K562 (cell line): ENCODE data around the gene ZSWIM8. TPM values are rescaled to one million over a fixed set of nuclear protein-coding genes. Genes with fewer than 3 reads are reported as not detected.

ENCODE experiments used
- ATAC-seq: fragments of 200-7000 bp; cut with Tn5 transposase; 3 replicates; pipeline ENCODE4 v1.9.1; 2020; ENCODE audit warnings: moderate library complexity
- BruUV-seq: library from RNA; stranded (reverse); fragments of 400-500 nt; replicated peaks from 2 replicates; lab custom pipeline; 2021; lab: Mats Ljungman, UMichigan
- CTCF ChIA-PET: fragments of 300-600 bp; formaldehyde crosslinking; extraction: SDS; loops from one replicate; lab custom pipeline; 2021; ENCODE audit warnings: low intra/inter-chr PET ratio; lab: Yijun Ruan, JAX
- POLR2A ChIA-PET: fragments of 300-600, 350-650 bp; sonication (Branson Sonifier 250); formaldehyde crosslinking; extraction: SDS; loops from one replicate; lab custom pipeline; 2021; ENCODE audit warnings: antibody characterized with exemption, inconsistent platforms; lab: Yijun Ruan, JAX
- DNase-seq, 4 experiments: peaks; one replicate each; pipeline versions ENCODE4 v3.0.0 to v3.0.0-alpha.2; 2011 to 2018; ENCODE audit warnings: low spot score in 3 of 4, mixed read lengths in 3 of 4; ENCODE audit errors: extremely low read depth in 1 of 4
- FAIRE-seq: peaks from 2 replicates; lab custom pipeline; 2011; peaks lifted over from hg19 to GRCh38; lab: Jason Lieb, UNC
- H2AFZ ChIP-seq: 2 replicates; pipeline ENCODE4 v1.6.0; 2011; ENCODE audit warnings: low read depth, low read length, control low read depth, inconsistent platforms
- H3K27ac ChIP-seq: fragments of 200-600 bp; 3 replicates; pipeline ENCODE4 v1.8.0; 2011; ENCODE audit warnings: low read depth, mild to moderate bottlenecking, control low read depth, inconsistent platforms, low read length, moderate library complexity, mixed read lengths; ENCODE audit errors: extremely low read depth
- H3K27me3 ChIP-seq, 2 experiments: fragments of 300-600 bp in 1 of 2; 2 replicates in 1 of 2; 3 replicates in 1 of 2; pipeline versions ENCODE4 v1.6.0 to v1.8.0; 2011; ENCODE audit warnings: inconsistent platforms in 2 of 2, low read length in 2 of 2, mild to moderate bottlenecking in 1 of 2, mixed read lengths in 1 of 2, moderate library complexity in 1 of 2; ENCODE audit not compliant: control insufficient read depth in 2 of 2, insufficient read depth in 2 of 2
- H3K36me3 ChIP-seq: fragments of 300-600 bp; 3 replicates; pipeline ENCODE4 v1.8.0; 2011; ENCODE audit warnings: mild to moderate bottlenecking, low read length, inconsistent platforms; ENCODE audit not compliant: control insufficient read depth, insufficient read depth
- H3K4me1 ChIP-seq, 2 experiments: fragments of 200-600 bp in 1 of 2; replicated peaks in 1 of 2; 2 replicates in 1 of 2; 3 replicates in 1 of 2; pipeline versions ENCODE4 v1.5.1 to v1.8.0; 2011; ENCODE audit warnings: inconsistent platforms in 2 of 2, low read length in 2 of 2, mild to moderate bottlenecking in 1 of 2, mixed read lengths in 1 of 2, moderate library complexity in 1 of 2; ENCODE audit not compliant: control insufficient read depth in 2 of 2, insufficient read depth in 2 of 2
- H3K4me2 ChIP-seq: 2 replicates; pipeline ENCODE4 v1.6.1; 2011; ENCODE audit warnings: low read length, control low read depth, inconsistent platforms, mixed read lengths; ENCODE audit not compliant: insufficient read depth
- H3K4me3 ChIP-seq: fragments of 200-600 bp; sonication (generic), shearing (Covaris generic); 2 replicates; pipeline ENCODE4 v1.5.1; 2016; ENCODE audit warnings: control low read depth, inconsistent platforms
- H3K79me2 ChIP-seq: fragments of 200-600 bp; 3 replicates; pipeline ENCODE4 v1.8.0; 2011; ENCODE audit warnings: low read length, inconsistent platforms; ENCODE audit not compliant: control insufficient read depth, insufficient read depth
- H3K9ac ChIP-seq, 2 experiments: 2 replicates each; pipeline versions ENCODE4 v1.6.0 to v1.6.1; 2011; ENCODE audit warnings: low read depth in 2 of 2, low read length in 2 of 2, control low read depth in 1 of 2, inconsistent platforms in 1 of 2, mild to moderate bottlenecking in 1 of 2, mixed read lengths in 1 of 2; ENCODE audit not compliant: insufficient read depth in 1 of 2
- H3K9me1 ChIP-seq: one replicate; pipeline ENCODE4 v1.6.0; 2011; ENCODE audit warnings: inconsistent platforms, mild to moderate bottlenecking, low read length, moderate library complexity; ENCODE audit not compliant: control insufficient read depth, insufficient read depth
- H3K9me3 ChIP-seq: replicated peaks from 2 replicates; pipeline ENCODE4 v1.5.1; 2011; ENCODE audit warnings: low read depth, low read length, inconsistent platforms; ENCODE audit not compliant: control insufficient read depth, insufficient read depth
- H4K20me1 ChIP-seq: replicated peaks from 2 replicates; pipeline ENCODE4 v1.6.1; 2011; ENCODE audit warnings: low read length, inconsistent platforms, mixed read lengths; ENCODE audit not compliant: control insufficient read depth, insufficient read depth
- BRCA1 ChIP-seq, 2 experiments: fragments of 450-650 bp in 1 of 2; sonication (generic) in 1 of 2; formaldehyde crosslinking in 1 of 2; IDR thresholded peaks; 2 replicates each; pipeline versions ENCODE4 v1.5.0 to v1.6.1; 2017 to 2020; ENCODE audit warnings: mild to moderate bottlenecking in 1 of 2, missing genetic modification reagents in 1 of 2
- CBX1 ChIP-seq: sonication (generic); IDR thresholded peaks from 2 replicates; pipeline ENCODE4 v1.6.1; 2016; ENCODE audit warnings: antibody characterized with exemption, low read depth, mild to moderate bottlenecking
- CREM ChIP-seq: IDR thresholded peaks from 2 replicates; pipeline ENCODE4 v1.6.1; 2014; ENCODE audit warnings: antibody characterized with exemption, low read depth
- DNMT1 ChIP-seq: fragments of 450-650 bp; IDR thresholded peaks from 2 replicates; pipeline ENCODE4 v1.6.1; 2016; ENCODE audit warnings: antibody characterized with exemption, mild to moderate bottlenecking
- EP300 ChIP-seq: IDR thresholded peaks from 2 replicates; pipeline ENCODE4 v1.6.1; 2012; ENCODE audit warnings: low read length, improper control_type of control experiment
- FOSL1 ChIP-seq: fragments of 200-800 bp; sonication (Bioruptor generic); conservative IDR thresholded peaks from 2 replicates; pipeline ENCODE4 v1.6.1; 2016; ENCODE audit warnings: missing genetic modification characterization, missing compliant biosample characterization
- FOXA1 ChIP-seq: fragments of 450-650 bp; IDR thresholded peaks from 2 replicates; pipeline ENCODE4 v1.6.1; 2016; ENCODE audit warnings: mild to moderate bottlenecking, borderline replicate concordance
- FOXA3 ChIP-seq, 2 experiments: fragments of 450-650 bp in 1 of 2; sonication (generic) in 1 of 2; formaldehyde crosslinking; IDR thresholded peaks in 1 of 2; conservative IDR thresholded peaks in 1 of 2; 2 replicates each; pipeline versions ENCODE4 v1.4.0 to v1.8.0; 2020 to 2022; ENCODE audit warnings: mild to moderate bottlenecking in 2 of 2, missing genetic modification reagents in 1 of 2
- HDAC2 ChIP-seq: fragments of 450-650 bp; IDR thresholded peaks from 2 replicates; pipeline ENCODE4 v1.6.1; 2016; ENCODE audit warnings: mild to moderate bottlenecking
- HDGF ChIP-seq: fragments of 450-650 bp; IDR thresholded peaks from 2 replicates; pipeline ENCODE4 v1.6.1; 2016
- HMG20A ChIP-seq: fragments of 450-650 bp; formaldehyde crosslinking; conservative IDR thresholded peaks from 2 replicates; pipeline ENCODE4 v1.4.0; 2020; ENCODE audit warnings: mild to moderate bottlenecking, mixed read lengths
- MEIS2 ChIP-seq: fragments of 450-650 bp; IDR thresholded peaks from 2 replicates; pipeline ENCODE4 v1.6.1; 2014; ENCODE audit warnings: mild to moderate bottlenecking; ENCODE audit not compliant: partially characterized antibody
- NR1H2 ChIP-seq: sonication (generic); formaldehyde crosslinking; IDR thresholded peaks from 2 replicates; pipeline ENCODE4 v1.4.0; 2020; ENCODE audit warnings: mild to moderate bottlenecking, missing genetic modification reagents
- SIN3A ChIP-seq, 2 experiments: fragments of 150-350 bp in 1 of 2; IDR thresholded peaks; 2 replicates each; pipeline ENCODE4 v1.6.1; 2011 to 2016; ENCODE audit warnings: borderline replicate concordance in 2 of 2, low read depth in 2 of 2, low read length in 2 of 2, mild to moderate bottlenecking in 2 of 2, moderate library complexity in 2 of 2; ENCODE audit not compliant: control insufficient read depth in 1 of 2
- TCF7L2 ChIP-seq: fragments of 150-350 bp; IDR thresholded peaks from 2 replicates; pipeline ENCODE4 v1.6.1; 2016; ENCODE audit warnings: low read depth, mild to moderate bottlenecking, low read length, moderate library complexity
- TEAD1 ChIP-seq, 2 experiments: fragments of 450-650 bp in 1 of 2; sonication (generic) in 1 of 2; formaldehyde crosslinking; IDR thresholded peaks; 2 replicates each; pipeline versions ENCODE4 v1.4.0 to v1.8.0; 2020 to 2022; ENCODE audit warnings: mild to moderate bottlenecking in 2 of 2, missing genetic modification reagents in 1 of 2
- U2AF1 ChIP-seq: fragments of 200-400 bp; formaldehyde crosslinking; optimal IDR thresholded peaks from 2 replicates; pipeline ENCODE3; 2017; ENCODE audit warnings: mild to moderate bottlenecking, low read depth, low read length, moderate library complexity
- XRCC3 ChIP-seq: fragments of 450-650 bp; IDR thresholded peaks from 2 replicates; pipeline ENCODE4 v1.6.1; 2017; ENCODE audit warnings: mild to moderate bottlenecking, moderate library complexity
- ZNF134 ChIP-seq: fragments of 250-450 bp; sonication (Bioruptor Pico); conservative IDR thresholded peaks from 2 replicates; pipeline ENCODE4 v1.4.0; 2020
- ZNF174 ChIP-seq: fragments of 250-450 bp; sonication (Bioruptor Pico); IDR thresholded peaks from 2 replicates; pipeline ENCODE4 v1.4.0; 2020; ENCODE audit warnings: mild to moderate bottlenecking
- ZNF668 ChIP-seq: fragments of 250-450 bp; sonication (Bioruptor Pico); IDR thresholded peaks from 2 replicates; pipeline ENCODE4 v1.8.0; 2022; ENCODE audit warnings: mild to moderate bottlenecking, inconsistent platforms
- WGBS: fragments of 100-300 bp; shearing (Covaris generic); methylation state at CpG from one replicate; pipeline ENCODE4 v1.1.6; 2016; ENCODE audit warnings: low coverage, mixed read lengths; ENCODE audit not compliant: insufficient coverage; ENCODE audit errors: missing lambda C conversion rate; 5-methylcytosine and 5-hydroxymethylcytosine counted together
- in situ Hi-C: fragments of 300-500 bp; cut with MboI; formaldehyde crosslinking; loops from 4 replicates; pipeline ENCODE4 v1.15.0; 2018; ENCODE audit warnings: inconsistent platforms, mixed read lengths
- intact Hi-C: fragments of 100-400 bp; cut with micrococcal nuclease; formaldehyde crosslinking; loops from 2 replicates; pipeline ENCODE4 v1.14.2; 2022
- polyA plus RNA-seq, 8 experiments: library from polyadenylated mRNA; depleted of rRNA in 4 of 8; stranded (reverse) in 5 of 8; unstranded in 3 of 8; fragments of >200 nt; fragmentation: Nextera tagmentation in 2 of 8; fragmentation: Illumina TruSeq in 1 of 8; extraction: Ambion mirVana in 2 of 8; extraction: Trizol in 1 of 8; gene quantifications; 2 replicates each; pipeline versions ENCODE4 v1.2.1 to v1.2.3, GENCODE V29; 2011 to 2014; ENCODE audit warnings: inconsistent platforms in 1 of 8, missing spikeins in 1 of 8
- total RNA-seq, 7 experiments: library from RNA; depleted of rRNA in 6 of 7; stranded (reverse); fragments of >200 nt in 6 of 7; fragmentation: Illumina TruSeq in 2 of 7; extraction: Trizol in 2 of 7; gene quantifications; 2 replicates each; pipeline versions ENCODE4 v1.2.1 to v1.2.3, GENCODE V29; 2011 to 2021; ENCODE audit warnings: low replicate concordance in 1 of 7
- TF ChIP-seq, protein P1 (sequence below): sonication (generic); IDR thresholded peaks from 2 replicates; pipeline ENCODE4 v1.6.1; 2016
- TF ChIP-seq, protein P2 (sequence below): fragments of 450-650 bp; IDR thresholded peaks from 2 replicates; pipeline ENCODE4 v1.7.0; 2016; ENCODE audit warnings: borderline replicate concordance

The ZSWIM8 gene
- total and polyA plus RNA-seq, 9 of the 15 experiments (the other 6 are each of a cell fraction or from before 2014, with no cell fraction given): 5.6 to 47.8 (median 26.7) TPM

GRCh38 chr10:73744664-73744975 is 40.8 kb upstream of the ZSWIM8 start:
- ChIA-PET POLR2A (interaction anchor here (0.6 to 6.3 kb wide), 15 partner anchors 9 to 1896 kb away, joined by 3 to 118 read pairs (median 6); partner anchors contain the start of gene ANXA7), CTCF (no interaction called here)
- no peaks in the 10 kb centered on the region for H3K9me3 ChIP-seq
- H2AFZ ChIP-seq: peak overlapping the region; percentile 95
- peaks cover 5 to 25% of the 10 kb centered on the region in 2 experiments; a peak in 3 of 5 replicates for H3K4me1 ChIP-seq
- under 1% methylated on average over 10 of the region's 10 CpGs for WGBS
- H4K20me1 ChIP-seq: no peaks in the 10 kb centered on the region
- H3K4me3 ChIP-seq: peak overlapping the region; percentile 72
- H3K9ac ChIP-seq: peak overlapping the region; percentile 92 to 99
- in situ Hi-C loops: no loop called here
- H3K9me1 ChIP-seq: no peaks in the 10 kb centered on the region
- DNase-seq (peak in 2 of 4 experiments; percentile 77 to 87), ATAC-seq (peak; percentile 77), FAIRE-seq (peak; percentile 69)
- peak overlapping the region; percentile 99 for H3K27ac ChIP-seq
- H3K27me3 ChIP-seq: no peaks in the 10 kb centered on the region
- peaks cover 63% of the 10 kb centered on the region for H3K79me2 ChIP-seq
- H3K4me2 ChIP-seq: peak overlapping the region; percentile 99
- intact Hi-C loops: loop anchor here (5.0 kb wide), 1 partner anchor 92 kb away; no protein-coding TSS in a partner anchor
- BruUV-seq: TSS peak; percentile 84
- H3K36me3 ChIP-seq: peaks cover 51% of the 10 kb centered on the region
- TF ChIP-seq EP300 (no peak), HDGF (no peak), HDAC2 (0 out of 2 replicates have a peak, but pooled peaks have one; percentile 18), XRCC3 (no peak), U2AF1 (no peak), NR1H2 (CRISPR knock-in tag) (0 out of 2 replicates have a peak, but pooled peaks have one; percentile 34), BRCA1 (IDR thresholded peaks at IDR 0.05) (no peak), BRCA1 (CRISPR knock-in tag; IDR thresholded peaks at IDR 0.05) (no peak), ZNF134 (CRISPR knock-in tag) (no peak), SIN3A (IDR thresholded peaks at IDR 0.05; ENCODE audit: borderline replicate concordance in 2 of 2, control insufficient read depth in 1 of 2, low read depth in 2 of 2, low read length in 2 of 2) (peak; percentile 15 to 72; a peak in 1 of 4 replicates), ZNF668 (CRISPR knock-in tag) (no peak), TEAD1 (CRISPR knock-in tag; IDR thresholded peaks at IDR 0.05) (peak in 1 of 2 experiments; percentile 60; a peak in 1 of 4 replicates), CREM (no peak), FOXA3 (CRISPR knock-in tag; conservative IDR thresholded peaks at IDR 0.05 in 1 of 2, IDR thresholded peaks at IDR 0.05 in 1 of 2) (peak in 1 of 2 experiments; percentile 63; a peak in 1 of 4 replicates), CBX1 (no peak), ZNF174 (CRISPR knock-in tag) (no peak), TCF7L2 (no peak), FOXA1 (no peak), HMG20A (CRISPR knock-in tag) (no peak), DNMT1 (no peak), MEIS2 (no peak), FOSL1 (tag) (no peak)
- TF ChIP-seq, protein P1, sequence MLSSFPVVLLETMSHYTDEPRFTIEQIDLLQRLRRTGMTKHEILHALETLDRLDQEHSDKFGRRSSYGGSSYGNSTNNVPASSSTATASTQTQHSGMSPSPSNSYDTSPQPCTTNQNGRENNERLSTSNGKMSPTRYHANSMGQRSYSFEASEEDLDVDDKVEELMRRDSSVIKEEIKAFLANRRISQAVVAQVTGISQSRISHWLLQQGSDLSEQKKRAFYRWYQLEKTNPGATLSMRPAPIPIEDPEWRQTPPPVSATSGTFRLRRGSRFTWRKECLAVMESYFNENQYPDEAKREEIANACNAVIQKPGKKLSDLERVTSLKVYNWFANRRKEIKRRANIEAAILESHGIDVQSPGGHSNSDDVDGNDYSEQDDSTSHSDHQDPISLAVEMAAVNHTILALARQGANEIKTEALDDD: no peak
- TF ChIP-seq, protein P2, sequence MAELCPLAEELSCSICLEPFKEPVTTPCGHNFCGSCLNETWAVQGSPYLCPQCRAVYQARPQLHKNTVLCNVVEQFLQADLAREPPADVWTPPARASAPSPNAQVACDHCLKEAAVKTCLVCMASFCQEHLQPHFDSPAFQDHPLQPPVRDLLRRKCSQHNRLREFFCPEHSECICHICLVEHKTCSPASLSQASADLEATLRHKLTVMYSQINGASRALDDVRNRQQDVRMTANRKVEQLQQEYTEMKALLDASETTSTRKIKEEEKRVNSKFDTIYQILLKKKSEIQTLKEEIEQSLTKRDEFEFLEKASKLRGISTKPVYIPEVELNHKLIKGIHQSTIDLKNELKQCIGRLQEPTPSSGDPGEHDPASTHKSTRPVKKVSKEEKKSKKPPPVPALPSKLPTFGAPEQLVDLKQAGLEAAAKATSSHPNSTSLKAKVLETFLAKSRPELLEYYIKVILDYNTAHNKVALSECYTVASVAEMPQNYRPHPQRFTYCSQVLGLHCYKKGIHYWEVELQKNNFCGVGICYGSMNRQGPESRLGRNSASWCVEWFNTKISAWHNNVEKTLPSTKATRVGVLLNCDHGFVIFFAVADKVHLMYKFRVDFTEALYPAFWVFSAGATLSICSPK: no peak
